Loucy (cell line): ENCODE data around the gene WNT8A.

Source experiments
- H2AFZ ChIP-seq: fragments of 200-600 bp; sonication (generic); 2 replicates; pipeline ENCODE4 v1.6.0; 2016; ENCODE audit warnings: antibody characterized with exemption, mild to moderate bottlenecking, low read length, moderate library complexity
- H3F3A ChIP-seq: fragments of 200-600 bp; 2 replicates; pipeline ENCODE4 v1.6.0; 2016; ENCODE audit warnings: antibody characterized with exemption, low read depth, mild to moderate bottlenecking
- H3K27me3 ChIP-seq: fragments of 200-600 bp; sonication (generic); 2 replicates; pipeline ENCODE4 v1.6.1; 2014; ENCODE audit warnings: low read length, mild to moderate bottlenecking; ENCODE audit not compliant: insufficient read depth, poor library complexity, severe bottlenecking
- H3K36me3 ChIP-seq: fragments of 200-600 bp; sonication (generic); 2 replicates; pipeline ENCODE4 v1.6.1; 2016; ENCODE audit warnings: low read length; ENCODE audit not compliant: insufficient read depth
- H3K4me1 ChIP-seq: fragments of 200-600 bp; sonication (generic); 2 replicates; pipeline ENCODE4 v1.5.1; 2014; ENCODE audit warnings: low read length, mild to moderate bottlenecking; ENCODE audit not compliant: insufficient read depth, poor library complexity, severe bottlenecking
- H3K4me2 ChIP-seq: fragments of 200-600 bp; sonication (generic); 2 replicates; pipeline ENCODE4 v1.6.0; 2014; ENCODE audit warnings: antibody characterized with exemption, low read length, low read depth, mild to moderate bottlenecking; ENCODE audit not compliant: poor library complexity, severe bottlenecking
- H3K4me3 ChIP-seq: fragments of 200-600 bp; sonication (generic); 2 replicates; pipeline ENCODE4 v1.5.1; 2014; ENCODE audit warnings: low read length, mild to moderate bottlenecking, mixed read lengths; ENCODE audit not compliant: poor library complexity, severe bottlenecking
- H3K79me2 ChIP-seq: fragments of 200-600 bp; sonication (generic); 2 replicates; pipeline ENCODE4 v1.6.1; 2014; ENCODE audit warnings: low read length; ENCODE audit not compliant: insufficient read depth
- H3K9ac ChIP-seq: fragments of 200-600 bp; sonication (generic); 2 replicates; pipeline ENCODE4 v1.6.0; 2014; ENCODE audit warnings: mild to moderate bottlenecking, low read depth, low read length, moderate library complexity; ENCODE audit not compliant: poor library complexity, severe bottlenecking
- H3K9me2 ChIP-seq: fragments of 200-600 bp; sonication (generic); replicated peaks from 2 replicates; pipeline ENCODE4 v1.6.1; 2016; ENCODE audit warnings: low read depth, low read length, mixed read lengths
- H3K9me3 ChIP-seq: fragments of 200-600 bp; sonication (generic); 2 replicates; pipeline ENCODE4 v1.6.1; 2014; ENCODE audit warnings: mild to moderate bottlenecking, antibody characterized with exemption, low read length, low read depth; ENCODE audit not compliant: insufficient read depth
- H4K20me1 ChIP-seq: fragments of 200-600 bp; sonication (generic); 2 replicates; pipeline ENCODE4 v1.6.0; 2014; ENCODE audit warnings: antibody characterized with exemption, low read length, mild to moderate bottlenecking; ENCODE audit not compliant: insufficient read depth, poor library complexity, severe bottlenecking
- EZH2phosphoT487 ChIP-seq: fragments of 200-600 bp; IDR thresholded peaks from 2 replicates; pipeline ENCODE4 v1.6.1; 2018; ENCODE audit warnings: antibody characterized with exemption, mild to moderate bottlenecking, moderate library complexity, borderline replicate concordance
- TF ChIP-seq, protein P1 (sequence below): fragments of 200-600 bp; sonication (generic); conservative IDR thresholded peaks from 2 replicates; pipeline ENCODE4 v1.5.1; 2014; ENCODE audit warnings: mild to moderate bottlenecking, antibody characterized with exemption, low read length

The WNT8A gene

GRCh38 chr5:138139781-138140090, 55.9 kb downstream of the WNT8A start:
- no peak overlapping the region for H3K9ac ChIP-seq

DNA sequence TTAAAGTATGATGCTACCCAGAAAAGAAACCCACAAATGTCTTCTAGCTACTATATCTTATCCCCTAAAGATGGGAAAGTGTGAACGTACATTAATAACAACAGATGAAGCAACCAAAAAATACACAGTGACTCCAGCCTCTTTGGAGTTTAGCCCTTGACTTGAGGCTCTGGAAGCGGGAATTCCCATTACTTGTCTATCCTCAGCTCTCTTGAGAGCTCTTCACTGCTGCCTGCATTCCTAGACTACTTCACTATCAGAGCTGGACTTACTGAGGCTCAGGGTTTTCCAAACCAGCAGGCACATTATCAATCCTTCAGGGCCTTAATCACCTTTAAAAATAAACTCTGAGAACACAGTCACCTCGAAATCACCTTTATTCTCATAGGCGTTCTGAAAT, 56.4 kb downstream of the WNT8A start:
- TF ChIP-seq, protein P1, sequence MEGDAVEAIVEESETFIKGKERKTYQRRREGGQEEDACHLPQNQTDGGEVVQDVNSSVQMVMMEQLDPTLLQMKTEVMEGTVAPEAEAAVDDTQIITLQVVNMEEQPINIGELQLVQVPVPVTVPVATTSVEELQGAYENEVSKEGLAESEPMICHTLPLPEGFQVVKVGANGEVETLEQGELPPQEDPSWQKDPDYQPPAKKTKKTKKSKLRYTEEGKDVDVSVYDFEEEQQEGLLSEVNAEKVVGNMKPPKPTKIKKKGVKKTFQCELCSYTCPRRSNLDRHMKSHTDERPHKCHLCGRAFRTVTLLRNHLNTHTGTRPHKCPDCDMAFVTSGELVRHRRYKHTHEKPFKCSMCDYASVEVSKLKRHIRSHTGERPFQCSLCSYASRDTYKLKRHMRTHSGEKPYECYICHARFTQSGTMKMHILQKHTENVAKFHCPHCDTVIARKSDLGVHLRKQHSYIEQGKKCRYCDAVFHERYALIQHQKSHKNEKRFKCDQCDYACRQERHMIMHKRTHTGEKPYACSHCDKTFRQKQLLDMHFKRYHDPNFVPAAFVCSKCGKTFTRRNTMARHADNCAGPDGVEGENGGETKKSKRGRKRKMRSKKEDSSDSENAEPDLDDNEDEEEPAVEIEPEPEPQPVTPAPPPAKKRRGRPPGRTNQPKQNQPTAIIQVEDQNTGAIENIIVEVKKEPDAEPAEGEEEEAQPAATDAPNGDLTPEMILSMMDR: no peak
- no peak overlapping the region for H3K9ac ChIP-seq
- no peak overlapping the region for H3K4me3 ChIP-seq
- no peaks in the 10 kb centered on the region for H3K4me1 ChIP-seq
- no peak overlapping the region for H3K4me2 ChIP-seq
- no peaks in the 10 kb centered on the region for H3K36me3 ChIP-seq
- H3F3A ChIP-seq: no peaks in the 10 kb centered on the region
- no peaks in the 10 kb centered on the region for H3K9me2 ChIP-seq
- H3K27me3 ChIP-seq: no peaks in the 10 kb centered on the region
- no peaks in the 10 kb centered on the region for H3K9me3 ChIP-seq
- H2AFZ ChIP-seq: no peak overlapping the region
- no peaks in the 10 kb centered on the region for H4K20me1 ChIP-seq
- H3K79me2 ChIP-seq: no peaks in the 10 kb centered on the region

More at GRCh38 chr5:138139781-138140090, 55.9 kb downstream of the WNT8A start:
- Histone ChIP-seq H3K79me2 (no peaks in the 10 kb centered on the region), H3K4me2 (no peak overlapping the region), H3K27me3 (no peaks in the 10 kb centered on the region), H3F3A (no peaks in the 10 kb centered on the region), H4K20me1 (no peaks in the 10 kb centered on the region), H3K9me3 (no peaks in the 10 kb centered on the region), H3K9me2 (no peaks in the 10 kb centered on the region), H3K4me1 (no peaks in the 10 kb centered on the region), H3K4me3 (no peak overlapping the region), H3K36me3 (no peaks in the 10 kb centered on the region), H2AFZ (no peak overlapping the region)
- no peak for TF ChIP-seq EZH2phosphoT487
- TF ChIP-seq, protein P1: no peak
